ENCODE results near the gene ZNF286A. TPM values are rescaled to one million over a fixed set of nuclear protein-coding genes. Genes with fewer than 3 reads are reported as not detected.

ZNF286A gene
- total and polyA plus RNA-seq, 2 donors (not counting 3 experiments of a cell fraction or from before 2014, with no cell fraction given) = 11.7 to 46.5 TPM

DNA sequence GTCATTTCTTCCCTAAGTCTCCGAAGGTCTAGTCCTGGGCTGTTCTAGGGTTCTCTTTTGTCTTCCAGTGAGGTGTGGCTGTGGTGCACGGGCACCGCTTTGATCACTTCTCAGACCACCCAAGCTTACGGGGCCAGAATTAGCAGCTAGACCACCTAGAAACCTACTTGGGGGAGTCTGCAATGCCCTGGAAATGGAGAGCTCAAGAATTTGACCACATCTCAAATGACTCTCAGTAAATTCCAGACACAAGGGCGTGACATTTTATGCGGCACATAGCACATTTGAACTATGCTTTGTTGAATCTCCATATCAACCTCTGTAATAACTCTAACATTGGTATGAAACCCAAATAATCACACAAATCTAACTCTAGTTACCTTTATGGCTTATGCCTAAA, 40.3 kb upstream of the ZNF286A start:
- CTCF ChIA-PET = no interaction called here
- Histone ChIP-seq H3K4me2 (ENCODE audit: insufficient read depth, low read length) (no peak overlapping the region), H3K27me3 (ENCODE audit: control insufficient read depth in 2 of 2, insufficient read depth in 2 of 2, low read length in 2 of 2) (no peaks in the 10 kb centered on the region), H3K9ac (replicated peaks; ENCODE audit: extremely low read depth, insufficient read depth, low read length) (no peak overlapping the region), H3K9me3 (replicated peaks; ENCODE audit: control insufficient read depth, insufficient read depth, low read length) (no peaks in the 10 kb centered on the region), H3K4me3 (replicated peaks in 1 of 3; ENCODE audit: insufficient read depth in 1 of 3, low read depth in 1 of 3, low read length in 3 of 3) (no peak overlapping the region), H3K27ac (ENCODE audit: insufficient read depth, low read depth, low read length) (no peak overlapping the region), H3K79me2 (ENCODE audit: control insufficient read depth, insufficient read depth, low read length) (no peaks in the 10 kb centered on the region), H4K20me1 (replicated peaks; ENCODE audit: control insufficient read depth, extremely low read depth, insufficient read depth, low read length) (no peaks in the 10 kb centered on the region), H2AFZ (ENCODE audit: low read depth, low read length) (no peak overlapping the region), H3K9me1 (replicated peaks; ENCODE audit: control insufficient read depth, extremely low read depth, insufficient read depth, low read length) (no peaks in the 10 kb centered on the region), H3K36me3 (ENCODE audit: control insufficient read depth in 2 of 2, extremely low read depth in 1 of 2, insufficient read depth in 2 of 2, low read length in 2 of 2) (no peaks in the 10 kb centered on the region), H3K4me1 (ENCODE audit: control insufficient read depth, extremely low read depth, insufficient read depth, low read length) (peaks cover 13% of the 10 kb centered on the region)
- FAIRE-seq = no peak
- POLR2A ChIA-PET = no interaction called here
- intact Hi-C loops (cut with micrococcal nuclease) (no loop called here), dilution Hi-C loops (cut with MboI; ENCODE audit: extremely low pct_ligation_motif_present, low sequenced_read_pairs) (no loop called here)
- TF ChIP-seq MYC (IDR thresholded peaks at IDR 0.05; ENCODE audit: low read depth, low read length) (no peak), EZH2 (IDR thresholded peaks at IDR 0.05; ENCODE audit: borderline replicate concordance, low read depth, low read length, severe bottlenecking) (no peak), GATA2 (IDR thresholded peaks at IDR 0.05; ENCODE audit: insufficient read depth, insufficient read length, low read depth, low read length) (no peak)
- DNase-seq (ENCODE audit: low read depth, low spot score) = no peak
- BruUV-seq (replicated peaks) = no TSS peak

DNA sequence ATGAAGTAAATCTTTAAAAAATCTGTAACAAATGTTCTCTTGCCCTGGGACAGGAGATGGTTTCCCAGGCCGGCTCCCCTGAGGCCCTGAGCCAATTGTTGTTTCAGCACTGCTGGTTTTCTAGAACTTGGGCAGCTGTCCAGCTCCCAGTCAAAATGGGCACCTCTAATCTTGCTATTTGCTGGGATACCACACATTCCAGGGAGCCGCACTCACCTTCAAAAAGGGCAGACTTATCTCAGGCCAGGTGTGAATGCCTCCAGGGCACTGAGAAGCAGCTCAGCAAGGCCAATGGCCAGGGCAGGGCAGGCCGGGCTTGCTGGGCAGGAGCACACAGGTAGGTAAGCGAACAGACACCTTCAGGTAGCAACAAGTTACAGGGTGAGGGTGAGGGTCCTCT, 39.9 kb upstream of the ZNF286A start:
- dilution Hi-C loops (cut with MboI; ENCODE audit: extremely low pct_ligation_motif_present, low sequenced_read_pairs) = no loop called here
- Histone ChIP-seq H3K9ac (replicated peaks; ENCODE audit: extremely low read depth, insufficient read depth, low read length) (no peak overlapping the region), H3K4me1 (ENCODE audit: control insufficient read depth, extremely low read depth, insufficient read depth, low read length) (peaks cover 13% of the 10 kb centered on the region), H3K4me3 (replicated peaks in 1 of 3; ENCODE audit: insufficient read depth in 1 of 3, low read depth in 1 of 3, low read length in 3 of 3) (no peak overlapping the region), H3K9me1 (replicated peaks; ENCODE audit: control insufficient read depth, extremely low read depth, insufficient read depth, low read length) (no peaks in the 10 kb centered on the region), H3K27me3 (ENCODE audit: control insufficient read depth in 2 of 2, insufficient read depth in 2 of 2, low read length in 2 of 2) (no peaks in the 10 kb centered on the region), H3K9me3 (replicated peaks; ENCODE audit: control insufficient read depth, insufficient read depth, low read length) (no peaks in the 10 kb centered on the region), H3K79me2 (ENCODE audit: control insufficient read depth, insufficient read depth, low read length) (no peaks in the 10 kb centered on the region), H2AFZ (ENCODE audit: low read depth, low read length) (no peak overlapping the region), H3K4me2 (ENCODE audit: insufficient read depth, low read length) (no peak overlapping the region), H4K20me1 (replicated peaks; ENCODE audit: control insufficient read depth, extremely low read depth, insufficient read depth, low read length) (no peaks in the 10 kb centered on the region), H3K36me3 (ENCODE audit: control insufficient read depth in 2 of 2, extremely low read depth in 1 of 2, insufficient read depth in 2 of 2, low read length in 2 of 2) (no peaks in the 10 kb centered on the region), H3K27ac (ENCODE audit: insufficient read depth, low read depth, low read length) (peak overlapping the region; percentile 42)
- intact Hi-C loops (cut with micrococcal nuclease) = no loop called here
- DNase-seq (ENCODE audit: low read depth, low spot score) = peak; percentile 73
- POLR2A ChIA-PET = no interaction called here
- no TSS peak for BruUV-seq (replicated peaks)
- CTCF ChIA-PET = no interaction called here
- no peak for TF ChIP-seq POLR2A (IDR thresholded peaks at IDR 0.05; ENCODE audit: low read depth, low read length)
- TF ChIP-seq MYC (IDR thresholded peaks at IDR 0.05; ENCODE audit: low read depth, low read length) = no peak
- TF ChIP-seq GATA2 (IDR thresholded peaks at IDR 0.05; ENCODE audit: insufficient read depth, insufficient read length, low read depth, low read length) = no peak
- TF ChIP-seq, protein P1, sequence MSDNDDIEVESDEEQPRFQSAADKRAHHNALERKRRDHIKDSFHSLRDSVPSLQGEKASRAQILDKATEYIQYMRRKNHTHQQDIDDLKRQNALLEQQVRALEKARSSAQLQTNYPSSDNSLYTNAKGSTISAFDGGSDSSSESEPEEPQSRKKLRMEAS (IDR thresholded peaks at IDR 0.05; ENCODE audit: insufficient read depth, insufficient read length) = no peak
- TF ChIP-seq EZH2 (IDR thresholded peaks at IDR 0.05; ENCODE audit: borderline replicate concordance, low read depth, low read length, severe bottlenecking) = no peak
- TF ChIP-seq JUN (IDR thresholded peaks at IDR 0.05; ENCODE audit: borderline replicate concordance, insufficient read depth, insufficient read length, low read depth) = no peak
- TF ChIP-seq POLR2AphosphoS5 (IDR thresholded peaks at IDR 0.05; ENCODE audit: insufficient read depth, low read depth, low read length) = no peak
- no peak for TF ChIP-seq FOS (IDR thresholded peaks at IDR 0.05; ENCODE audit: borderline replicate concordance, insufficient read depth, low read length)
- peak; percentile 64 for FAIRE-seq

Measured in endothelial cell of umbilical vein (primary cell).